GM11168 (cell line): ENCODE data around the gene ROPN1.
"Not testable (repeated sequence)": the region's sequence is repeated elsewhere in the genome, so short reads cannot be mapped to it uniquely, and the experiment has no call there.

Source experiments
- in situ Hi-C: fragments of 300-500 bp; cut with MboI; formaldehyde crosslinking; loops from one replicate; pipeline ENCODE4 v1.12.0; 2022; ENCODE audit warnings: low sequenced_read_pairs; ENCODE audit not compliant: unreplicated experiment

The ROPN1 gene

GRCh38 chr3:123991730-123992588 lies at the start of gene ROPN1:
TSS of gene ROPN1 (minus strand) at chr3:123992124. CDS start at chr3:123980481, 11,643 bp downstream.
- in situ Hi-C loops = loop anchor here (5.0 kb wide), 1 partner anchor 1975 kb away; the partner anchor contains the start of gene ROPN1B

GRCh38 chr3:124041553-124041952 lies 49.6 kb upstream of the ROPN1 start:
- in situ Hi-C loops = no loop called here

GRCh38 chr3:124037326-124037725 lies 45.4 kb upstream of the ROPN1 start:
- in situ Hi-C loops = no loop called here

GRCh38 chr3:124036214-124036613 lies 44.3 kb upstream of the ROPN1 start:
- in situ Hi-C loops = not testable (repeated sequence)

- in situ Hi-C loops = no loop called here
Measured at GRCh38 chr3:124035463-124036121, 43.7 kb upstream of the ROPN1 start.

DNA sequence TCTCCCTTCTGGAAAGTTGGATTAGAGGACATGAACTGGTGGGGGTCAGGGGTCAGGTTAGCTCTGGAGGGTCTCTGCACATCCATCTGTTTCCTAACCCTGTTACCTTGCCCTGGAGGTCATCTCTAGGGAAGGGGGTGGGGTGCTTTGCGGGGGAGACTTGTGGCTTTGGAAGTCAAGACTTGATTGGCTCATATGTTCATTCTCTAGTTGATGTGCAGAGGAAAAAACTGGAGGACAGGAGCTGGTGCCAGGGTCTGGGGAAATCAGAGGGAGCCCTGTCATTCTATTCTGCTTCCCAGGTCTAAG lies 42.9 kb upstream of the ROPN1 start:
- in situ Hi-C loops = no loop called here

DNA sequence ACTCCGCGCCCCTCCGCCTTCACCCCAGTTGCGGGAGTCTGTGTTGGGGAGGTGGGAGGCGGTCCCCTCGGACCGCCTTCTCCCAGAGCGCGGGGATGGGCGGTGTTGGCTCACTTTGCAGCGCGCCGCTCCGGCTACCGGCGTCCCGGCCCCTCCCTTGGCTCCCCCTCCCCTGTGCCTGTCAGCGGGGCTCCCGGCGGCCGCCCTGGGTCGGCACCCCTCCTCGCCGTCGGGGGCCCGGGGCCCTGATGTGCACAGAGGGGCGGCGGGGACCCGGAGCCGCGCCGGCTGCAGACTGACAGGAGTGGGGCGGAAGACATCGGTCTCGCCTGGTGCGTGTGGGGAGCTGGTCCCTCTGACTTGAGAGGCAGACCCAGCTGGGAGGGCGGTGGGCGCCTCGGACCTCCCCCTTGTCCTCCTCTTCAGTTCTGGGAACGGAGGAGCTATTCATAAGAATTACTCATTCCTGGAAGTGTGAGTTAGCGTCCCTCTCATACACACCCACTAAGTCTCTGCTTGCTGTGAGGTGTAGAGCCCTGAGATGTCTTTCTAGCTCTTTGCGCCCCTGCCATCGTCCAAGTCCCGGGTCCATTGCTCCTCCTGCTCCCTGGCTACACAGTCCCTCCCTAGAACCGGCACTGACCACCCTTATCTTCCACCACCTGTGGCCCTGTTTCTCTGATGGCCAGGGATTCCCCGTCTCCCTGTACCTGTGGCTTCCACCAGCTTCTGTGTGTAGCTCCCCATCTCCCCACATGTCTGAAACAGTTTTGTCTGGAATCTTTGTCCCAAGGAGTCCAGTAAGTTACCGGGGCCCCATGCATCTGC lies 42.3 kb upstream of the ROPN1 start:
- in situ Hi-C loops = no loop called here

GRCh38 chr3:124033360-124034015 lies 41.6 kb upstream of the ROPN1 start, which contains the start of gene KALRN:
TSS of gene KALRN (plus strand) at chr3:124033369.
- in situ Hi-C loops = no loop called here

DNA sequence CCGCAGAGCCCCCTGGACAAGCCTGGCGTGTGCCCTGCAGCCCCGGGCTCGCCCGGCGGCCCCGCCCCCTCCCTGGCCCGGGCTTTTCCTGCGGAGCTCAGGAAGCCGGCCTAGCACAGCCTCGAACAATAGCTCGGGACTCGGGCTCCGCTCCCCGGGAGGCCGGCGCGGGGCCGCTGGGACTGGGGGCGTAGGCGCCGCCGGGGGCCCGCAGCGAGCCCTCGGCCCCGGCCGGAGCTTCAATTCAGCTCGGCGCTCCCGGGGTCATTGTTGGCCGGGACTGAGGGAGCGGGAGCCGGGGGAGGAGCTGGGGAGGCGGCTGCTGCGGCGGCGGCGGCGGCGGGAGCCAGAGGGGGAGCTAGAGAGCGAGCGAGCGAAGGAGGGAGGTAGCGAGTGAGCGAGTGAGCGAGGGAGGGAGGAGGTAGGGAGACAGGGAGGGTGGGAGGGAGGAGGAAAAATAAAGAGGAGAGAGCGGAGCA lies 41.0 kb upstream of the ROPN1 start:
- in situ Hi-C loops = no loop called here

GRCh38 chr3:124032311-124032880 lies 40.5 kb upstream of the ROPN1 start:
- in situ Hi-C loops = no loop called here

- in situ Hi-C loops = no loop called here
Measured at GRCh38 chr3:124026516-124026915, 34.6 kb upstream of the ROPN1 start.

DNA sequence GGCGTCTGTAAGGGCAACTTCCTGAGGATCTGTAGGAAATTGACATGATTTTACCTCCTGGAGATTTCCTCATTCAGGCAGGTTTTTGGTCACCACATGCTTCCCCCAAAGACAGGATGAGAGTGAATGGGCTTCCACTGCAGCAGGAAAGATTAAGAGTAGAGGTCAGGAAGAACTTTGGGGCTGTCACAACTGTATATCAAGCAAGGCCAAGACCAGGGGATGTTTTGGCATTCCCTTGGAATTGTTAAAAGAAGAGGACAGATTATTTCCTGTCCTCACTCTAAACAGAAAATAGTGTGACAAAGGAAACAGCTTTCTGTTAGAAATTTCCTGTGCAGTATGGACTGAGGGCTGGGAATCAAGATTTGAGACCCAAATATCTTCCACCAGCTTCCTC lies 31.6 kb upstream of the ROPN1 start:
- in situ Hi-C loops = not testable (repeated sequence)

DNA sequence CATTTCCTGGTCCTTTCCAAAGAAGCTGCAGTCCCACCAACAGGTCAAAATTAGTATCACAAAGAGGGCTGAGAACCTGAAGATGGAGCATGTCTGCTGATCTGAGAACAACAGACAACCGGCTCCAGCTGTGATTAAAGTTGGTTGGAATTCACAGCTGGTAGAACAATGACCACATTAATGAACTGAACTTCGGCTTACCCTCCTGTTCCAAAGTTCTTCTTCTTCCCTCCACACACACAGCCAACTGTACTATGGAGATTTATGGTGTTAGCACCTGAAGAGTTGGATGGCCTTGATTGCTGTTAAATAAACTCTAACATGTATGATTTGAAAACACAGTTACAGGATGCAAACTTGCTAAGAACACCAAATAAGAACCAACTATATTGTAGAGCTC lies 27.4 kb upstream of the ROPN1 start:
- in situ Hi-C loops = no loop called here

- in situ Hi-C loops = not testable (repeated sequence)
Measured at GRCh38 chr3:124017502-124017901, 25.6 kb upstream of the ROPN1 start.

DNA sequence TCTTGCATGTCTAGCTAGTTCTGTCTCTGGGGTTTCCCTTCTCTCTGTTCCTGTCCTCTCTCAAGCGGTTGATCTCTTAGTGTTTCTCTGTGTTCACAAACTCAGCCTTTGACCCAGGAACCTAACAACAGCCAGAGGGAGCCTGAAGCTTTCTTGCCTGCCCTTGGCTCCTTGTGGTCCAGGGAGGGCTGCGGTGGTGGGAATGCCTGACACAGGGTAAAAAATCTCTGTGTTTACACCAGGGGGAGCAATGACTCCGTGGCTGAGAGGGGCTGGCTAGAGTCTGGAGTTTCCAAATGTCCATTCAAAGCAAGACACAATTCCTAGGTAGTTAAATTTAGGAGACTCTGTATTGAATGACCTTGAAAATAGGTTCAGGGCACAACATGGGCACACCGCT lies 24.6 kb upstream of the ROPN1 start:
- in situ Hi-C loops = not testable (repeated sequence)

- in situ Hi-C loops = no loop called here
Measured at GRCh38 chr3:124014366-124014942, 22.5 kb upstream of the ROPN1 start.

DNA sequence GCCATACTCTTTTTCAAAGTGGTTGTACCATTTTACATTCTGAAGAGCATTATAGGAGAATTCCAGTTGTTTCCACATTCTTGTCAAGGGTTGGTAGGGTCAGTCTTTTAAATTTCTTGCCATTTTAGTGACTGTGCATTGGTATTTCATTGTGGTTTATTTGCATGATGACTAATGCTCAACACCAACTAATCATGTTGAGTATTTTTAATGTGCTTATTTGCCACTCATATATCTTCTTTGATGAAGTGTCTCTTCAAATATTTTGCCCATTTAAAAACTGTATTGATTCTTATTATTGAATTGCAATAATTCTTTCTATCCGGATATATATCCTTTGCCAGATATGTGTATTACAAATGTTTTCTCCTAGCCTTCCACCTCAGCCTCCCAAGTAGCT lies 16.4 kb upstream of the ROPN1 start:
- in situ Hi-C loops = not testable (repeated sequence)

DNA sequence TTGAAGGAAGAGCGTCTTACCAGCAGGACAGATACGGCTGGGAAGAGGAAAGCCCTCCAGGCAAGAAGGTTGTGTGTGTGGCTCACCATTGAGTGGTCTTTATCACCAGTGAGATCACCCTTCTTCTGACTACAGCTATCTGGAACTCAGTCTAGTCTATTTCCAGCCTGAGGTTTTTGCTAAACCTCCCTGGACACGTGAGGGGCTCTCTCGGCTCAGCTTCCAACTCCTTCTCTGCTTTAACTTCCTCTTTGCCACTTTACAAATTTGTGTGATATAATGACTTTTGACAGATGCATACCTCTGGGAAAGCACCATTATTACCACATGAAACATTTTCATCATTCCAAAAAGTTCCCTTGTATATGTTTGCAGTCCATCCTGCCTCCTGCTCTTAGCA lies 15.3 kb upstream of the ROPN1 start:
- in situ Hi-C loops = no loop called here

DNA sequence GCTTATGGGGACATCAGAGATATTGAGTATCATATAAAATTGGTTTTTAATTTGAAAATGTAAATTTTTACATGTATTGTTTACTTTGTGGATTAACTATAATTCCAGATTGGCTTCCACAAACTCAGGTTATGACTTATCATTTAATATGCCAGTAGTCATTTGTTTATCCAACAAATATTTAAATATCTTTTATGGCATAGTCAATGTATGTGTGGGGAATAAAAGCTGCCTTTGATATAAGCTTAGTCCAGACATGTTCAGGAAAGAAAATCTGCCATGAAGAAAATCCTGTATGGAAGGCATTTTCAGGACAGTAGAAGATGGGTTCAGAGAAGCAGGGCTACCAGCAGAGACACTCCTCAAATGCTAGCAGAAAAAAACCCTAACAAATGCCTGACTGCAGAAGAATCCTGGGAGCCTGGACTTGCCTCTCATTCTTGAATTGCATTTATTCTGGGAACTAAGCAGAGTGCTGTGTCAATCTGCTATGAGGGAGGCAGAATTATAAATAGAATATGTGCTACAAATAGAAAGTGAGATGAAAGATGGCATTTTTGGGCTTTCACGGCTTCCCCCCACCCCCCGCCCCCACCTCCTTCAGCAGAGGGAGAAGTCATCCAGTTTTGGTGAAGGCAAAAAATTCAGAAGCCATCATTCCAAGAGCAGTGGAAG lies 10.6 kb upstream of the ROPN1 start:
- in situ Hi-C loops = not testable (repeated sequence)
